22Rv1 (cell line): ENCODE measurements around the gene GAS7.

ENCODE experiments used
- CTCF ChIP-seq: fragments of 450-650 bp; IDR thresholded peaks from 2 replicates; pipeline ENCODE4 v1.5.1; 2017; ENCODE audit warnings: mild to moderate bottlenecking
- ZFX ChIP-seq: fragments of 450-650 bp; IDR thresholded peaks from 2 replicates; pipeline ENCODE4 v1.6.1; 2017; ENCODE audit warnings: antibody characterized with exemption, borderline replicate concordance

DNA sequence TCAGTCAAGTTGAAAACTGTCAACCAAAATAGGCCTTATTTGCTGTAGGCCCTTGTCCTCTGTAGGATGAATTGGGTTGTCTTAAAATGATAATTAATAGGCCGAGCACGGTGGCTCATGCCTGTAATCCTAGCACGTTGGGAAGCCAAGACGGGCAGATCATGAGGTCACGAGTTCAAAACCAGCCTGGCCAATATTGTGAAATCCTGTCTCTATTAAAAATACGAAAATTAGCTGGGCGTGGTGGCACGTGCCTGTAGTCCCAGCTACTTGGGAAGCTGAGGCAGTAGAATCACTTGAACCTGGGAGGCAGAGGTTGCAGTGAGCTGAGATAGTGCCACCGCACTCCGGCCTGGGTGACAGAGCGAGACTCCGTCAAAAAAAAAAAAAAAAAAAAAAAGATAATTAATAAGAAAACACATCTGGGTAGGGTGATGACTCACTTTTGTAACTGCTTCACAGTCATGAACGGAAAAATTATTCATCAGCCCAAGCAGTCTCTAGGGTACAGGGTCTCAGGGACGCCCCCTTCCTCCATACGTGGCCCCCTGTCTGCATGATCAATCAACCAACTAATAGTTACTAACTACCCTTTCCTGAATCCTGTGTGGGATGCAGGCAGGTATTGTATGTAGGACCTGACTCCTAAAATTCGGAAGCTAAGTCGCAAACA, 156.4 kb downstream of the GAS7 start:
- no peak for TF ChIP-seq CTCF
- TF ChIP-seq ZFX, result no peak
